ENCODE results near the gene RBP2. TPM values are rescaled to one million over a fixed set of nuclear protein-coding genes. Genes with fewer than 3 reads are reported as not detected.
"Not testable (repeated sequence)": the region's sequence is repeated elsewhere in the genome, so short reads cannot be mapped to it uniquely, and the experiment has no call there.

The RBP2 gene
- total RNA-seq, 1 donor from 2014 or later: not detected

- no peak for TF ChIP-seq CTCF (IDR thresholded peaks at IDR 0.05)
- H3K4me3 Mint-ChIP-seq (ENCODE audit: unreplicated experiment): no peak overlapping the region
- H3K36me3 Mint-ChIP-seq (ENCODE audit: low read depth): peaks cover 24% of the 10 kb centered on the region
- H3K27ac Mint-ChIP-seq (ENCODE audit: unreplicated experiment): peak overlapping the region; percentile 24
- H3K9me3 Mint-ChIP-seq (ENCODE audit: low read depth): peaks cover 59% of the 10 kb centered on the region
- H3K4me1 Mint-ChIP-seq (ENCODE audit: low read depth): peaks cover 7% of the 10 kb centered on the region
- no peak for DNase-seq (ENCODE audit: low spot score)
- H3K27me3 Mint-ChIP-seq (ENCODE audit: low read depth): no peaks in the 10 kb centered on the region
Observed at GRCh38 chr3:139414608-139415224, 61.6 kb downstream of the RBP2 start.

DNA sequence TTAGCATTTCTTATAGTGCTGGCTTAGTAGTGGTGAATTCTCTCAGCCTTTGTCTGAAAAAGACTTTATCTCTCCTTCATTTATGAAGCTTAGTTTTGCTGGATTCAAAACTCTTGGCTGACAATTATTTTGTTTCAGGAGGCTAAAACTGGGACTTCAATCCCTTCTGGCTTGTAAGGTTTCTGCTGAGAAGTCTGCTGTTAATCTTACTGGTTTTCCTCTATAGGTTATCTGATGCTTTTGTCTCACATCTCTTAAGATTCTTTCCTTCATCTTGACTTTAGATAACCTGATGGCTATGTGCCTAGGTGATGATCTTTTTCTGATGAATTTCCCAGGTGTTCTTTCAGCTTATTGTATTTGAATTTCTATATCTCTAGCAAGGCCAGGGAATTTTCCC, 63.4 kb downstream of the RBP2 start:
- H3K4me3 Mint-ChIP-seq (ENCODE audit: unreplicated experiment); H3K27me3 Mint-ChIP-seq (ENCODE audit: low read depth); H3K4me1 Mint-ChIP-seq (ENCODE audit: low read depth); H3K27ac Mint-ChIP-seq (ENCODE audit: unreplicated experiment); DNase-seq (ENCODE audit: low spot score): not testable (repeated sequence)
- Mint-ChIP-seq H3K36me3 (ENCODE audit: low read depth) (peaks cover 30% of the 10 kb centered on the region), H3K9me3 (ENCODE audit: low read depth) (peaks cover 73% of the 10 kb centered on the region)

Other genes with a start within 250 kb of the RBP2 start
- gene MRPS22, start 132.5 kb downstream of the RBP2 start, total RNA-seq: 29.5 to 31.2 TPM (median 31.1 TPM) in 3 replicates
- 180 to 275 TPM (median 185 TPM) in 3 replicates for gene COPB2, start 86.9 kb downstream of the RBP2 start, total RNA-seq
- gene RBP1, start 63.2 kb upstream of the RBP2 start, total RNA-seq: 13.2 to 24.6 TPM (median 19.8 TPM) in 3 replicates
- 2.0 to 2.7 TPM (median 2.0 TPM) in 3 replicates for gene NMNAT3, start 201.5 kb upstream of the RBP2 start, total RNA-seq